Sigmoid colon (tissue), 7 donors: ENCODE results near the gene GPLD1. TPM values are rescaled to one million over a fixed set of nuclear protein-coding genes. Genes with fewer than 3 reads are reported as not detected.

Source experiments
- DNase-seq: peaks from one replicate; pipeline ENCODE4 v3.0.0-alpha.2; 2019
- H3K27ac ChIP-seq, 4 donors: fragments of 200-600 bp; sonication (generic); one replicate each; pipeline ENCODE4 v1.5.1; 2016 to 2019; ENCODE audit warnings: mild to moderate bottlenecking in 1 of 4
- H3K27me3 ChIP-seq, 3 donors: fragments of 200-600 bp; sonication (generic); one replicate each; pipeline ENCODE4 v1.5.1; 2019; ENCODE audit warnings: mild to moderate bottlenecking in 1 of 3
- H3K36me3 ChIP-seq, 4 donors: fragments of 200-600 bp; sonication (generic); one replicate each; pipeline ENCODE4 v1.5.1; 2016 to 2019
- H3K4me1 ChIP-seq, 4 donors: fragments of 200-600 bp; sonication (generic); one replicate each; pipeline ENCODE4 v1.5.1; 2017 to 2019
- H3K4me3 ChIP-seq, 4 donors: fragments of 200-600 bp; sonication (generic); one replicate each; pipeline ENCODE4 v1.5.1; 2017 to 2019; ENCODE audit warnings: mild to moderate bottlenecking in 2 of 4, moderate library complexity in 1 of 4
- H3K9me3 ChIP-seq, 4 donors: fragments of 200-600 bp in 3 of 4; sonication (generic) in 3 of 4; one replicate each; pipeline versions ENCODE4 v1.5.1 to v1.6.1; 2013 to 2019
- CTCF ChIP-seq, 4 experiments: fragments of 450-650 bp in 3 of 4; fragments of 200-600 bp in 1 of 4; IDR thresholded peaks; one replicate each; pipeline ENCODE4 v1.5.1; 2016 to 2019; ENCODE audit warnings: antibody characterized with exemption in 4 of 4, mild to moderate bottlenecking in 3 of 4, moderate library complexity in 2 of 4
- EP300 ChIP-seq, 4 donors: sonication (generic); formaldehyde crosslinking; IDR thresholded peaks; one replicate each; pipeline ENCODE4 v1.6.1; 2017; ENCODE audit warnings: antibody characterized with exemption in 4 of 4
- POLR2A ChIP-seq, 2 donors: fragments of 450-650 bp; IDR thresholded peaks; one replicate each; pipeline ENCODE4 v1.6.1; 2016; ENCODE audit warnings: antibody characterized with exemption in 2 of 2, mild to moderate bottlenecking in 2 of 2, moderate library complexity in 2 of 2
- POLR2AphosphoS5 ChIP-seq, 4 donors: sonication (generic); formaldehyde crosslinking; IDR thresholded peaks; one replicate each; pipeline ENCODE4 v1.6.1; 2017; ENCODE audit warnings: antibody characterized with exemption in 4 of 4
- WGBS, 2 donors: extraction: QIAGEN DNeasy Blood & Tissue Kit; methylation state at CpG; one replicate each; pipeline ENCODE4 v1.1.7; 2013; 5-methylcytosine and 5-hydroxymethylcytosine counted together
- intact Hi-C: fragments of 100-400 bp; cut with DNase I; formaldehyde crosslinking; loops from one replicate; pipeline ENCODE4 v1.15.1; 2023
- polyA plus RNA-seq, 3 donors: library from polyadenylated mRNA; stranded (reverse); fragments of 200-250 nt; gene quantifications; one replicate each; pipeline ENCODE4 v1.2.3, GENCODE V29; 2013
- total RNA-seq, 4 donors: library from RNA; depleted of rRNA; stranded (reverse); fragments of >200 nt; gene quantifications; one replicate each; pipeline ENCODE4 v1.1.0, GENCODE V29; 2016
- donor health status: healthy with polysubstance abuse.
- donor health status: Bipolar disorder and iron deficiency.
- donor health status: healthy.

The GPLD1 gene
- total and polyA plus RNA-seq, 7 donors: 0.52 to 7.2 (median 4.9) TPM; not detected in 1

DNA sequence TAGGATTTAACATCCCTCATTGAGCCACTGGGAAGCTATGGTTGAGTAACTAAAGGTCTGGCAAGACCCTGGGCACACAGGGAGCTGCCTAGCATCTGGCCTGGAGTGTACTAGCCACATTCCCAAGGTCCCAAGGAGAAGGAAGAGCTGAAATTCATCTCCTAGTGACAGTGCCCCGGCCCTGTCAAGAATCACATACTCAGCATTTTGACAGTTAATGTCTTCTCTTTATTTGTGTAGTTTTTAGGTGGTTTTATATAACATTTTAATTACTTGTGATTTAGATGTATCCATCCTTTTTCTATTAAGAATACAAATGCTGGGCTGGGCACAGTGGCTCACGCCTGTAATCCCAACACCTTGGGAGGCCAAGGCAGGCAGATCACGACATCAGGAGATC is 45.8 kb upstream of the GPLD1 start:
- Histone ChIP-seq H3K4me1 (no peaks in the 10 kb centered on the region), H3K4me3 (no peak overlapping the region), H3K27me3 (no peaks in the 10 kb centered on the region), H3K27ac (no peak overlapping the region), H3K36me3 (peaks cover 4 to 47% (median 16%) of the 10 kb centered on the region in 4 donors), H3K9me3 (no peaks in the 10 kb centered on the region)
- 77 to 81% methylated on average over 3 of the region's 3 CpGs for WGBS, 2 donors
- no peak for TF ChIP-seq POLR2AphosphoS5 (IDR thresholded peaks at IDR 0.05)
- no peak for TF ChIP-seq EP300 (IDR thresholded peaks at IDR 0.05)
- no peak for TF ChIP-seq CTCF (IDR thresholded peaks at IDR 0.05)
- TF ChIP-seq POLR2A (IDR thresholded peaks at IDR 0.05): no peak
- DNase-seq: no peak
- intact Hi-C loops: no loop called here

- Histone ChIP-seq H3K27me3 (no peaks in the 10 kb centered on the region), H3K27ac (no peak overlapping the region), H3K4me3 (no peak overlapping the region), H3K4me1 (no peaks in the 10 kb centered on the region), H3K36me3 (peaks cover 4 to 50% (median 16%) of the 10 kb centered on the region in 4 donors), H3K9me3 (no peaks in the 10 kb centered on the region)
- no peak for DNase-seq
- intact Hi-C loops: no loop called here
- TF ChIP-seq POLR2A (IDR thresholded peaks at IDR 0.05): no peak
- TF ChIP-seq CTCF (IDR thresholded peaks at IDR 0.05): no peak
- no peak for TF ChIP-seq EP300 (IDR thresholded peaks at IDR 0.05)
- TF ChIP-seq POLR2AphosphoS5 (IDR thresholded peaks at IDR 0.05): no peak
- 96 to 97% methylated on average over 5 of the region's 5 CpGs for WGBS, 2 donors
Measured at GRCh38 chr6:24534329-24534728, 45.0 kb upstream of the GPLD1 start.

DNA sequence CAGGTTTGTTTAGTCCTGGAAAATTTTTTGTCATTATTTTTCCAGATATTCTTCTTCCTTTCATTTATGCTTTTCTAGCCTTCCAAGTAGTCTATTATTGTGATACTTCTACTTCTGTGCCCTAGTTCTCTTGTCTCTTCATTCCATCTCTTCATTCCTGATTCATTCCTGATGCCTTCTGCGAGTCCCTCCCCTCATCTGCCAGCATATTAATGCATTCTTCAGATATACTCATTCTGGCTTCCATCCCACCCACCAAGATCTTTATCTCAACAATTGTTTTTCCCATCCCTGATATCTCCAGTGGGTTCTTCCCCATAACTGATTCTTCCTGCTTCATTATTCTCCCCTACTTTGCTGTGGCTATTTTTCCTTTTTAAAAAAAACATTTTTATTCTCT is 40.6 kb upstream of the GPLD1 start:
- Histone ChIP-seq H3K4me3 (no peak overlapping the region), H3K4me1 (no peaks in the 10 kb centered on the region)

GRCh38 chr6:24524805-24525204 is 35.4 kb upstream of the GPLD1 start:
- peaks cover 0 to 7% (median 0%) of the 10 kb centered on the region in 4 donors for H3K36me3 ChIP-seq
- H3K4me1 ChIP-seq: no peaks in the 10 kb centered on the region
- no peaks in the 10 kb centered on the region for H3K27me3 ChIP-seq
- no peak overlapping the region for H3K4me3 ChIP-seq
- H3K27ac ChIP-seq: no peak overlapping the region
- 63% methylated on average over 5 of the region's 5 CpGs for whole genome bisulfite sequencing, 2 donors
- H3K9me3 ChIP-seq: no peaks in the 10 kb centered on the region
- DNase-seq: no peak
- TF ChIP-seq POLR2AphosphoS5 (IDR thresholded peaks at IDR 0.05) (no peak), POLR2A (IDR thresholded peaks at IDR 0.05) (no peak), EP300 (IDR thresholded peaks at IDR 0.05) (no peak), CTCF (IDR thresholded peaks at IDR 0.05) (no peak)
- intact Hi-C loops: loop anchor here (5.0 kb wide), 1 partner anchor 93 kb away; no protein-coding TSS in a partner anchor

More for the DNA sequence above, 40.6 kb upstream of the GPLD1 start:
- no peak for DNase-seq
- Histone ChIP-seq H3K36me3 (peaks cover 4 to 42% (median 14%) of the 10 kb centered on the region in 4 donors), H3K9me3 (no peaks in the 10 kb centered on the region), H3K27me3 (no peaks in the 10 kb centered on the region), H3K27ac (no peak overlapping the region)
- intact Hi-C loops: no loop called here
- 89 to 91% methylated on average over 1 of the region's 1 CpG for WGBS, 2 donors
- TF ChIP-seq POLR2A (IDR thresholded peaks at IDR 0.05) (no peak), CTCF (IDR thresholded peaks at IDR 0.05) (no peak), POLR2AphosphoS5 (IDR thresholded peaks at IDR 0.05) (no peak), EP300 (IDR thresholded peaks at IDR 0.05) (no peak)

GRCh38 chr6:24524329-24524728 is 35.0 kb upstream of the GPLD1 start:
- Histone ChIP-seq H3K4me1 (no peaks in the 10 kb centered on the region), H3K9me3 (no peaks in the 10 kb centered on the region), H3K27ac (no peak overlapping the region), H3K4me3 (no peak overlapping the region), H3K27me3 (no peaks in the 10 kb centered on the region), H3K36me3 (peaks cover 0 to 10% (median 0%) of the 10 kb centered on the region in 4 donors)
- intact Hi-C loops: loop anchor here (5.0 kb wide), 1 partner anchor 92 kb away; no protein-coding TSS in a partner anchor
- 74 to 91% methylated on average over 3 of the region's 3 CpGs for WGBS, 2 donors
- no peak for DNase-seq
- no peak for TF ChIP-seq CTCF (IDR thresholded peaks at IDR 0.05)
- TF ChIP-seq POLR2A (IDR thresholded peaks at IDR 0.05): no peak
